GM12891 (cell line): ENCODE results near the gene TNFRSF6B.

Experiments
- PAX5 ChIP-seq: IDR thresholded peaks from 2 replicates; pipeline ENCODE4 v1.6.1; 2011; ENCODE audit warnings: low read length, moderate library complexity, mild to moderate bottlenecking; ENCODE audit not compliant: insufficient read depth, severe bottlenecking
- POLR2A ChIP-seq: IDR thresholded peaks from 2 replicates; pipeline ENCODE4 v1.6.1; 2011; ENCODE audit warnings: low read depth, low read length, control low read depth
- POLR2AphosphoS5 ChIP-seq: IDR thresholded peaks from 2 replicates; pipeline ENCODE4 v1.6.1; 2011; ENCODE audit warnings: low read depth, low read length, control low read depth
- SPI1 ChIP-seq: IDR thresholded peaks from 2 replicates; pipeline ENCODE4 v1.6.1; 2011; ENCODE audit warnings: low read depth, low read length, control low read depth
- TAF1 ChIP-seq: IDR thresholded peaks from 2 replicates; pipeline ENCODE4 v1.6.1; 2011; ENCODE audit warnings: low read depth, low read length, control low read depth

DNA sequence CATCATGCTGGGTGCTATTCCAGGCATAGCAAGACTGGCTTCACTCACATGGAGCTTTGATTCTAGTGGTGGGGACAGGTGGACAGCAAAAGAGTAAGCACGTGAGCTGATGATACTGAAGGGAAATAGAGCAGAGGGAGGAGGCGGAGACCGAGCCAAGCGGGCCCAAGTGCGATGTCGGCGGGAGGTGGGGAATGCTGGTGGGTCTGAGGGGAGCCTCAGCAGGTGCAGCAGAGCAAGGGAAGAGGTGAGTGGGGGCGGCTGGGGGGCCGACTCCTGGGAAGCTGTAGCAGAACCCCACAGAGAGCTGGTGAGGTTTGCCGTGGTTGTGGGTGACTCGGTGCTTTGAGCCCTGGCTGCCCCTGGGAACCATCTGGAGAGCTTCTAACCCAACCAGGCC is 28.1 kb upstream of the TNFRSF6B start:
- TF ChIP-seq POLR2A (no peak), POLR2AphosphoS5 (no peak), PAX5 (no peak), SPI1 (no peak), TAF1 (no peak)
